Adrenal gland (tissue), 5 donors: ENCODE data around the gene AFAP1L2.

Experiments used
- POLR2A ChIP-seq, 2 donors: fragments of 450-650 bp; IDR thresholded peaks; one replicate each; pipeline ENCODE4 v1.6.1; 2017; ENCODE audit warnings: antibody characterized with exemption in 2 of 2, mild to moderate bottlenecking in 2 of 2, moderate library complexity in 1 of 2
- TF ChIP-seq, protein P1 (sequence below), 6 experiments: fragments of 450-650 bp in 4 of 6; fragments of 200-600 bp in 2 of 6; sonication (generic) in 1 of 6; IDR thresholded peaks; 1 replicate in 5 of 6; 2 replicates in 1 of 6; pipeline versions ENCODE4 v1.5.1 to v1.8.0; 2016 to 2021; ENCODE audit warnings: antibody characterized with exemption in 6 of 6, mild to moderate bottlenecking in 2 of 6, moderate library complexity in 1 of 6
- donor health status: DM: no; HTN: no; CAD: no.

DNA sequence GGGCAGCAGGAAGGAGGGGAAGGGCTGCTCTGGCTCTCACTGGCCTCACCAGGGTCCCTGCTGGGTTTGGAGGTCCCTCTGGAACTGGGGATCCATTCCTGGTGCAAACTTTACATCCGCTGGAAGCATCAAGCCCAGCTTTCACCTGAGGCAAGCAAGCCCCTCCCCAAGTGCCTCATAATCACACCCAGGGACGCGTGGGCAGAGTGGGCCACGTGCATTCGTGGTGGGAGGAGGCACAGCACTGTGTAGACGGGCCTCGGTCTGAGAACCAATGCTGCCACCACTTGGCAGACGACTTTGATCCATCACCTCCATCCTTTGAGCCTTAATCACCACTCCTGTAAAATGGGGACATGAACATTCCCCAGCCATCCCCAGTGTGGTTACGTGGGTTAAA is 91.2 kb downstream of the AFAP1L2 start:
- TF ChIP-seq, protein P1, sequence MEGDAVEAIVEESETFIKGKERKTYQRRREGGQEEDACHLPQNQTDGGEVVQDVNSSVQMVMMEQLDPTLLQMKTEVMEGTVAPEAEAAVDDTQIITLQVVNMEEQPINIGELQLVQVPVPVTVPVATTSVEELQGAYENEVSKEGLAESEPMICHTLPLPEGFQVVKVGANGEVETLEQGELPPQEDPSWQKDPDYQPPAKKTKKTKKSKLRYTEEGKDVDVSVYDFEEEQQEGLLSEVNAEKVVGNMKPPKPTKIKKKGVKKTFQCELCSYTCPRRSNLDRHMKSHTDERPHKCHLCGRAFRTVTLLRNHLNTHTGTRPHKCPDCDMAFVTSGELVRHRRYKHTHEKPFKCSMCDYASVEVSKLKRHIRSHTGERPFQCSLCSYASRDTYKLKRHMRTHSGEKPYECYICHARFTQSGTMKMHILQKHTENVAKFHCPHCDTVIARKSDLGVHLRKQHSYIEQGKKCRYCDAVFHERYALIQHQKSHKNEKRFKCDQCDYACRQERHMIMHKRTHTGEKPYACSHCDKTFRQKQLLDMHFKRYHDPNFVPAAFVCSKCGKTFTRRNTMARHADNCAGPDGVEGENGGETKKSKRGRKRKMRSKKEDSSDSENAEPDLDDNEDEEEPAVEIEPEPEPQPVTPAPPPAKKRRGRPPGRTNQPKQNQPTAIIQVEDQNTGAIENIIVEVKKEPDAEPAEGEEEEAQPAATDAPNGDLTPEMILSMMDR (IDR thresholded peaks at IDR 0.05) = no peak
- no peak for TF ChIP-seq POLR2A (IDR thresholded peaks at IDR 0.05)
